ENCODE measurements around the gene CDK5RAP2. TPM values are rescaled to one million over a fixed set of nuclear protein-coding genes. Genes with fewer than 3 reads are reported as not detected.

CDK5RAP2 gene
- total RNA-seq, 1 experiment from 2014 or later: 56.4 TPM

GRCh38 chr9:120438836-120439546 lies 141.0 kb downstream of the CDK5RAP2 start:
- TF ChIP-seq CTCF (conservative IDR thresholded peaks at IDR 0.05): peak; percentile 78
- Histone ChIP-seq H3K9me3 (ENCODE audit: control insufficient read depth, low read depth, low read length) (no peaks in the 10 kb centered on the region), H3K56ac (ENCODE audit: insufficient read length, low read depth, low read length) (no peak overlapping the region), H4K20me1 (ENCODE audit: control insufficient read depth, insufficient read depth, insufficient read length) (no peaks in the 10 kb centered on the region), H4K91ac (ENCODE audit: insufficient read length, low read depth, low read length) (no peak overlapping the region), H3K18ac (ENCODE audit: insufficient read length, low read depth, low read length) (no peak overlapping the region), H3K79me1 (ENCODE audit: insufficient read depth, low read depth, low read length, poor library complexity, severe bottlenecking) (no peaks in the 10 kb centered on the region), H3K4ac (ENCODE audit: low read depth, low read length) (no peak overlapping the region), H3K9ac (ENCODE audit: extremely low read depth, insufficient read length, low read length) (no peak overlapping the region), H2BK12ac (ENCODE audit: insufficient read length, low read depth, low read length) (no peak overlapping the region), H3K4me2 (ENCODE audit: insufficient read depth, insufficient read length, low read length) (no peak overlapping the region), H4K8ac (replicated peaks; ENCODE audit: insufficient read length, low read depth, low read length) (no peak overlapping the region), H2BK20ac (ENCODE audit: low read depth, low read length, poor library complexity, severe bottlenecking) (no peak overlapping the region), H3T11ph (ENCODE audit: low read length) (no peak overlapping the region), H3K4me1 (ENCODE audit: insufficient read depth, low read length) (no peaks in the 10 kb centered on the region), H3K23ac (ENCODE audit: insufficient read length, low read depth, low read length) (no peak overlapping the region), H3K27ac (ENCODE audit: insufficient read length, low read depth, low read length) (no peak overlapping the region), H3K79me2 (ENCODE audit: insufficient read depth, low read length) (no peaks in the 10 kb centered on the region), H4K5ac (ENCODE audit: insufficient read length, low read depth, low read length) (no peak overlapping the region), H3K14ac (ENCODE audit: insufficient read depth, low read length) (no peak overlapping the region), H3K27me3 (ENCODE audit: insufficient read depth, low read length) (no peaks in the 10 kb centered on the region), H2BK5ac (ENCODE audit: insufficient read length, low read length) (no peak overlapping the region), H2AK5ac (ENCODE audit: insufficient read length, low read length) (no peak overlapping the region), H2AFZ (ENCODE audit: low read length) (no peak overlapping the region), H3K23me2 (ENCODE audit: insufficient read length, low read depth, low read length, poor library complexity, severe bottlenecking) (no peaks in the 10 kb centered on the region), H2BK15ac (ENCODE audit: low read depth, low read length) (no peak overlapping the region), H2BK120ac (ENCODE audit: low read depth, low read length, poor library complexity, severe bottlenecking) (no peak overlapping the region)
- Mint-ChIP-seq H3K4me3 (no peak overlapping the region), H3K36me3 (ENCODE audit: insufficient read depth in 1 of 3, low read depth in 3 of 3) (peaks cover 18 to 65% (median 42%) of the 10 kb centered on the region in 3 experiments), H3K27me3 (ENCODE audit: low read depth) (no peaks in the 10 kb centered on the region), H3K27ac (no peak overlapping the region), H3K9me3 (no peaks in the 10 kb centered on the region), H3K4me1 (peaks cover 0 to 5% of the 10 kb centered on the region in 2 experiments; a peak in 1 of 4 replicates)
- WGBS (ENCODE audit: extremely low coverage, insufficient read length, low lambda C conversion rate): no CpG with 5 or more reads among the region's 9 CpGs
- DNase-seq: peak; percentile 61

Data from H9 (cell line).